Sigmoid colon (tissue), 4 donors: ENCODE data around the gene NOP10.

Experiments used
- POLR2AphosphoS5 ChIP-seq, 4 donors: sonication (generic); formaldehyde crosslinking; IDR thresholded peaks; one replicate each; pipeline ENCODE4 v1.6.1; 2017; ENCODE audit warnings: antibody characterized with exemption in 4 of 4
- TF ChIP-seq, protein P1 (sequence below), 4 experiments: fragments of 450-650 bp in 3 of 4; fragments of 200-600 bp in 1 of 4; IDR thresholded peaks; one replicate each; pipeline ENCODE4 v1.5.1; 2016 to 2019; ENCODE audit warnings: antibody characterized with exemption in 4 of 4, mild to moderate bottlenecking in 3 of 4, moderate library complexity in 2 of 4

DNA sequence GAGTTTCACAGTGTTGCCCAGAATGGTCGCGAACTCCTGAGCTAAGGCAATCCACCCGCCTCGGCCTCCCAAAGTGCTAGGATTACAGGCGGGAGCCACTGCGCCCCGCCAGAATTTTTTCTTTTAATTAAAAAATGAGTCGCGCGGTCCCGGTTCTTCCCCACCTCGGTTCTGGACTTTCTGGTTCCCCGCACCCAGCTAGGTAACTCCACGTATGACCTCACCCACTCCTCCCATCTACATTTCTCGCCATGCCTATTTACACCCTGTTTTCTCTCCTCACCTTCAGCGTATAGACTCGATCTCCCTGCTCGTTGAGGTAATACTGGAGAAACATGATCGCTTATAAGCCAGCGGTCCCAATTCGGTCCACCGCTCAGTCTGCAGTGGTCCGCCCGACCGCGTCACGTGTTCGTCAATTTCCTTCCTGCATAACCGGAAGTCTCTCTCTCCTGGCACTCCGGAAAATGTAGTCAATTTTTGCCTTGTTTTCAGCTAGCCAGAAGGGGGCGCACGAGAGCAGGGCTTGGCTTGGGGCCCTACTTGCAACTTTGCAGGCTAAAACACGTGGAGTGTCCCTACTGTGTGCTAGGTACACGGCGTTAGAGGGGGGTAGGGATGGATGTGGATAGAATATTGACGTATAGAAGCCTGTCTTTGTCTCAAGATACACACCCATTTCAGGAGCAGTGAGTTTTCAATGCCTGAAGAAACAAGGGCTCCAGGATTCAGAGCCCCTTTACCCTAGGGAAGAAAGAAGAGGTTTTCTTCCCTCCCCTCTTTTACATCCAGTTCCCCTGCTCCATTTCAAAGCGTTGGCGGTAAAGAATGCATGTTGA is at the start of gene NOP10, which contains the start of gene NUTM1:
- TF ChIP-seq, protein P1, sequence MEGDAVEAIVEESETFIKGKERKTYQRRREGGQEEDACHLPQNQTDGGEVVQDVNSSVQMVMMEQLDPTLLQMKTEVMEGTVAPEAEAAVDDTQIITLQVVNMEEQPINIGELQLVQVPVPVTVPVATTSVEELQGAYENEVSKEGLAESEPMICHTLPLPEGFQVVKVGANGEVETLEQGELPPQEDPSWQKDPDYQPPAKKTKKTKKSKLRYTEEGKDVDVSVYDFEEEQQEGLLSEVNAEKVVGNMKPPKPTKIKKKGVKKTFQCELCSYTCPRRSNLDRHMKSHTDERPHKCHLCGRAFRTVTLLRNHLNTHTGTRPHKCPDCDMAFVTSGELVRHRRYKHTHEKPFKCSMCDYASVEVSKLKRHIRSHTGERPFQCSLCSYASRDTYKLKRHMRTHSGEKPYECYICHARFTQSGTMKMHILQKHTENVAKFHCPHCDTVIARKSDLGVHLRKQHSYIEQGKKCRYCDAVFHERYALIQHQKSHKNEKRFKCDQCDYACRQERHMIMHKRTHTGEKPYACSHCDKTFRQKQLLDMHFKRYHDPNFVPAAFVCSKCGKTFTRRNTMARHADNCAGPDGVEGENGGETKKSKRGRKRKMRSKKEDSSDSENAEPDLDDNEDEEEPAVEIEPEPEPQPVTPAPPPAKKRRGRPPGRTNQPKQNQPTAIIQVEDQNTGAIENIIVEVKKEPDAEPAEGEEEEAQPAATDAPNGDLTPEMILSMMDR (IDR thresholded peaks at IDR 0.05), result peak; percentile 91 to 98 (median 96)
- TF ChIP-seq POLR2AphosphoS5 (IDR thresholded peaks at IDR 0.05), result peak; percentile 76 to 93 (median 92)
